ENCODE measurements around the gene ACO2. TPM values are rescaled to one million over a fixed set of nuclear protein-coding genes. Genes with fewer than 3 reads are reported as not detected.

Gene ACO2
- total and polyA plus RNA-seq, 2 of the 8 experiments (the other 6 are each of a cell fraction or from before 2014, with no cell fraction given): 52.8 to 75.4 TPM

- H3K27ac ChIP-seq (ENCODE audit: low read depth, low read length): peak overlapping the region; percentile 54; the same call in 1 of the 2 replicates
- H3K79me2 ChIP-seq (ENCODE audit: control insufficient read depth in 1 of 2, insufficient read depth in 2 of 2, low read length in 2 of 2): peaks cover 3 to 72% of the 10 kb centered on the region in 2 experiments; a peak in 3 of 4 replicates
- H2BK20ac ChIP-seq (ENCODE audit: low read length): no peak overlapping the region
- H4K8ac ChIP-seq (ENCODE audit: extremely low read depth, insufficient read depth, low read length): no peak overlapping the region
- CTCF ChIA-PET (ENCODE audit: partially characterized antibody): interaction anchor here (0.6 to 7.8 kb wide), 9 partner anchors 9 to 86 kb away, joined by 3 to 79 read pairs (median 10); partner anchors contain the start of genes ACO2 and PHF5A
- H3K9me3 ChIP-seq (ENCODE audit: insufficient read depth in 2 of 2, low read depth in 1 of 2, low read length in 1 of 2): no peaks in the 10 kb centered on the region
- 0 out of 7 replicates have a peak overlapping the region, but pooled peaks of 1 of the 4 experiments have one; percentile 26 for H3K9ac ChIP-seq (replicated peaks in 1 of 4; ENCODE audit: extremely low read depth in 1 of 4, low read depth in 3 of 4, low read length in 3 of 4)
- POLR2A ChIA-PET (ENCODE audit: partially characterized antibody): interaction anchor here (0.6 to 30.6 kb wide), 11 partner anchors 8 to 101 kb away, joined by 3 to 887 read pairs (median 6); partner anchors contain the start of genes ACO2, PHF5A, TEF and TOB2
- no peak overlapping the region for H2AFZ ChIP-seq (ENCODE audit: low read length)
- no peak overlapping the region for H2AK5ac ChIP-seq (ENCODE audit: low read depth, low read length)
- no peak overlapping the region for H2BK120ac ChIP-seq (replicated peaks; ENCODE audit: low read depth, low read length)
- H3K23me2 ChIP-seq (ENCODE audit: low read depth, low read length): no peaks in the 10 kb centered on the region
- H2BK12ac ChIP-seq (ENCODE audit: low read depth, low read length): peak overlapping the region; percentile 10; the same call in 1 of the 2 replicates
- H2BK15ac ChIP-seq (ENCODE audit: low read length): no peak overlapping the region
- H3K36me3 ChIP-seq (ENCODE audit: control insufficient read depth in 2 of 4, insufficient read depth in 4 of 4, low read length in 3 of 4): no peaks in the 10 kb centered on the region; a peak in 1 of 8 replicates
- FAIRE-seq (peak; percentile 87), DNase-seq (ENCODE audit: low read depth in 1 of 2, low spot score in 2 of 2) (peak; percentile 44 to 78)
- H3K4me2 ChIP-seq (ENCODE audit: insufficient read depth in 1 of 2, low read depth in 2 of 2, low read length in 2 of 2): peak overlapping the region; percentile 57 to 67
- H3K4me3 ChIP-seq (ENCODE audit: extremely low read depth in 1 of 4, insufficient read depth in 2 of 4, low read depth in 3 of 4, low read length in 4 of 4): peak overlapping the region in 1 of 4 experiments; percentile 15; a peak in 2 of 8 replicates
- H4K5ac ChIP-seq (ENCODE audit: insufficient read length, low read depth, low read length): peak overlapping the region; percentile 39
- no peak overlapping the region for H3K18ac ChIP-seq (ENCODE audit: extremely low read depth, low read length)
- no peak overlapping the region for H3K4ac ChIP-seq (replicated peaks; ENCODE audit: insufficient read length, low read depth, low read length)
- no peak overlapping the region for H3K23ac ChIP-seq (ENCODE audit: insufficient read length)
- H2BK5ac ChIP-seq (ENCODE audit: low read depth, low read length): no peak overlapping the region
- WGBS, 2 experiments (ENCODE audit: extremely low coverage in 1 of 2, insufficient coverage in 1 of 2, insufficient read length in 1 of 2, insufficient replicate concordance in 2 of 2, low coverage in 1 of 2, low lambda C conversion rate in 2 of 2, missing lambda C conversion rate in 1 of 2): 26% methylated on average over 5 of the region's 5 CpGs; no CpG with 5 or more reads in 1 of the 2 experiments
- peaks cover 4 to 24% of the 10 kb centered on the region in 2 experiments for H4K20me1 ChIP-seq (replicated peaks in 1 of 2; ENCODE audit: control insufficient read depth in 1 of 2, insufficient read depth in 2 of 2, low read length in 2 of 2)
- no peak overlapping the region for H3K56ac ChIP-seq (replicated peaks; ENCODE audit: insufficient read length, low read depth, low read length)
- peaks cover 24 to 39% (median 26%) of the 10 kb centered on the region in 4 experiments for H3K4me1 ChIP-seq (replicated peaks in 1 of 4; ENCODE audit: control insufficient read depth in 3 of 4, insufficient read depth in 4 of 4, low read length in 3 of 4)
- no peak overlapping the region for H3K14ac ChIP-seq (ENCODE audit: insufficient read length)
- no peak overlapping the region for H4K91ac ChIP-seq (replicated peaks; ENCODE audit: insufficient read length, low read length)
- no peaks in the 10 kb centered on the region for H3K27me3 ChIP-seq (replicated peaks in 1 of 4; ENCODE audit: control insufficient read depth in 3 of 4, extremely low read depth in 1 of 4, insufficient read depth in 3 of 4, low read length in 3 of 4)
- H3K79me1 ChIP-seq (ENCODE audit: low read depth, low read length): peaks cover 28% of the 10 kb centered on the region
- TF ChIP-seq HDAC2 (IDR thresholded peaks at IDR 0.05; ENCODE audit: borderline replicate concordance in 1 of 2, low read depth in 2 of 2, low read length in 2 of 2) (peak; percentile 52 to 65; a peak in 1 of 4 replicates), POLR2A (IDR thresholded peaks at IDR 0.05; ENCODE audit: control extremely low read depth in 1 of 2, low read depth in 2 of 2, low read length in 2 of 2) (0 out of 3 replicates have a peak, but pooled peaks of 1 of the 2 experiments have one; percentile 26), KDM1A (IDR thresholded peaks at IDR 0.05; ENCODE audit: borderline replicate concordance, low read length) (peak; percentile 40; the same call in 1 of the 2 replicates), MAFK (IDR thresholded peaks at IDR 0.05; ENCODE audit: low read depth, low read length) (no peak), EP300 (IDR thresholded peaks at IDR 0.05; ENCODE audit: borderline replicate concordance in 1 of 2, low read depth in 2 of 2, low read length in 2 of 2) (peak in 1 of 2 experiments; percentile 28; a peak in 1 of 3 replicates), RFX5 (IDR thresholded peaks at IDR 0.05; ENCODE audit: borderline replicate concordance, low read depth, low read length) (no peak), SP1 (IDR thresholded peaks at IDR 0.05; ENCODE audit: low read depth, low read length) (0 out of 2 replicates have a peak, but pooled peaks have one; percentile 25), SAP30 (IDR thresholded peaks at IDR 0.05; ENCODE audit: insufficient read depth, insufficient replicate concordance, low read length) (no peak), NANOG (IDR thresholded peaks at IDR 0.05; ENCODE audit: insufficient read depth, low read depth, low read length, poor library complexity, severe bottlenecking) (peak; percentile 88), KDM5A (IDR thresholded peaks at IDR 0.05; ENCODE audit: low read length) (no peak), CEBPB (IDR thresholded peaks at IDR 0.05; ENCODE audit: low read depth, low read length) (no peak)
- TF ChIP-seq, protein P1, sequence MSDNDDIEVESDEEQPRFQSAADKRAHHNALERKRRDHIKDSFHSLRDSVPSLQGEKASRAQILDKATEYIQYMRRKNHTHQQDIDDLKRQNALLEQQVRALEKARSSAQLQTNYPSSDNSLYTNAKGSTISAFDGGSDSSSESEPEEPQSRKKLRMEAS (IDR thresholded peaks at IDR 0.05): peak; percentile 37; the same call in 1 of the 2 replicates
Measured at GRCh38 chr22:41481925-41482318, 13.0 kb downstream of the ACO2 start.

Data from H1 (cell line).